ENCODE results near the gene KATNIP.

KATNIP gene

GRCh38 chr16:27582883-27583282, 32.9 kb downstream of the KATNIP start:
- TF ChIP-seq, protein P1, sequence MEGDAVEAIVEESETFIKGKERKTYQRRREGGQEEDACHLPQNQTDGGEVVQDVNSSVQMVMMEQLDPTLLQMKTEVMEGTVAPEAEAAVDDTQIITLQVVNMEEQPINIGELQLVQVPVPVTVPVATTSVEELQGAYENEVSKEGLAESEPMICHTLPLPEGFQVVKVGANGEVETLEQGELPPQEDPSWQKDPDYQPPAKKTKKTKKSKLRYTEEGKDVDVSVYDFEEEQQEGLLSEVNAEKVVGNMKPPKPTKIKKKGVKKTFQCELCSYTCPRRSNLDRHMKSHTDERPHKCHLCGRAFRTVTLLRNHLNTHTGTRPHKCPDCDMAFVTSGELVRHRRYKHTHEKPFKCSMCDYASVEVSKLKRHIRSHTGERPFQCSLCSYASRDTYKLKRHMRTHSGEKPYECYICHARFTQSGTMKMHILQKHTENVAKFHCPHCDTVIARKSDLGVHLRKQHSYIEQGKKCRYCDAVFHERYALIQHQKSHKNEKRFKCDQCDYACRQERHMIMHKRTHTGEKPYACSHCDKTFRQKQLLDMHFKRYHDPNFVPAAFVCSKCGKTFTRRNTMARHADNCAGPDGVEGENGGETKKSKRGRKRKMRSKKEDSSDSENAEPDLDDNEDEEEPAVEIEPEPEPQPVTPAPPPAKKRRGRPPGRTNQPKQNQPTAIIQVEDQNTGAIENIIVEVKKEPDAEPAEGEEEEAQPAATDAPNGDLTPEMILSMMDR (IDR thresholded peaks at IDR 0.05; ENCODE audit: extremely low read depth, missing control alignments): no peak
- no peak for DNase-seq (ENCODE audit: low spot score)

GRCh38 chr16:27583634-27584033, 33.7 kb downstream of the KATNIP start:
- TF ChIP-seq, protein P1 (IDR thresholded peaks at IDR 0.05; ENCODE audit: extremely low read depth, missing control alignments): no peak
- no peak for DNase-seq (ENCODE audit: low spot score)

- TF ChIP-seq, protein P1 (IDR thresholded peaks at IDR 0.05; ENCODE audit: extremely low read depth, missing control alignments): no peak
- no peak for DNase-seq (ENCODE audit: low spot score)
These were observed 35.3 kb downstream of the KATNIP start for GRCh38 chr16:27585200-27585599.

- DNase-seq (ENCODE audit: low spot score): no peak
- TF ChIP-seq, protein P1 (IDR thresholded peaks at IDR 0.05; ENCODE audit: extremely low read depth, missing control alignments): no peak
These were observed 36.8 kb downstream of the KATNIP start for GRCh38 chr16:27586711-27587110.

DNA sequence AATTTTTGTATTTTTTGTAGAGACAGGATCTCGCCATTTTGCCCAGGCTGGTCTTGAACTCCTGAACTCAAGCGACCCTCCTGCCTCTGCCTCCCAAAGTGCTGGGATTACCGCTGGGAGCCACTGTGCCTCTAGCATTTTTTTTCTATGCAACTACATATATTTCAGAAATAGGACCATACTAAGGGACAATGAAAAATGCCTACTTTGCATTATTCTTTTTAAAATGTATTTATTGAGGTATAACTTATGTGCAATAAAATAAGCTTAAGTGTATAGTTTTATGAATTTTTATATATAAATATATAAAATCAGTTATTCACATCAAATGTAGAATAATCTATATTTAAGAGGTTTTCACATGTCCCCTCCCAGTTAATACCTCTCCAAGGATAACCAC, 38.1 kb downstream of the KATNIP start:
- no peak for DNase-seq (ENCODE audit: low spot score)
- TF ChIP-seq, protein P1 (IDR thresholded peaks at IDR 0.05; ENCODE audit: extremely low read depth, missing control alignments): no peak

DNA sequence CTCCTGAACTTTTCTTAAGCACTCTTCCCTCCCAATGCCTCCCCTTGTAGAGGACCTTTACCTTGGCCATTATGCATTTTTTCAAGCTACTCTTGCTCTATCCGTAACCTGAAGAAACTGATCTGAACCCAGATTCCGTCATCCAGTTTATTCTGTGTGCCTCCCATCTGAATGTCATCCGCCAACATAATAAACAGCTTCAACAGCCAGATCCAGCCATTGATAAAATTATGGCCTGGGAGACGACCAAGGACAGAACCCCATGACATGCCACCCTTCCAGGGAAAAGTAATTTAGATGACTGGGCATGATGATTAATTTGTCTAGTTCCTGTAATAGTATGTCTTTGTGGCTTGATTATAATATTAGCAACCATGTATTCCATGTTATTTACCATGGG, 41.9 kb downstream of the KATNIP start:
- DNase-seq (ENCODE audit: low spot score): no peak
- TF ChIP-seq, protein P1 (IDR thresholded peaks at IDR 0.05; ENCODE audit: extremely low read depth, missing control alignments): no peak

DNA sequence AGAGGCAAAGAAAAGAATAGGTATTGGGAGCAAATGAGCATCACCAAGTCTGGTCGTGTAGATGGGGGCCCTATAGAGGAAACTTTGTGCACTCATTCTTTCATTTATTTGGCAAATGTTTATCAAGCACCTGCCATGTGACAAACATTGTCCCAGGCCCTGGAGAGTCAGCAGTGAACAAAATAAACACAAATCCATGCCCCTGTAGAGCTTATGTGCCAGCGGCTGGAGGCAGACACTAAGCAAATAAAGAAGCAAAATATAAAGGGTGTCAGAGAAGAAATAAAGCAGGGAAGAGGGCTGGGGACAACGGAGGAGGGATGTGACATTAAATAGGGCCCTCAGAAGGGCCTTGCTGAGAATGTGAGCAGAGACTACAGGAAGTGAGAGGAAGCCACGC, 45.5 kb downstream of the KATNIP start:
- TF ChIP-seq, protein P1 (IDR thresholded peaks at IDR 0.05; ENCODE audit: extremely low read depth, missing control alignments): no peak
- DNase-seq (ENCODE audit: low spot score): no peak
